ENCODE results near the gene MRPL39. TPM values are rescaled to one million over a fixed set of nuclear protein-coding genes. Genes with fewer than 3 reads are reported as not detected.

Gene MRPL39
- total and polyA plus RNA-seq, 2 of the 4 experiments (the other 2 are of a cell fraction), result 15.2 to 20.6 TPM

- Histone ChIP-seq H2AK9ac (replicated peaks; ENCODE audit: low read depth, low read length, poor library complexity) (no peak overlapping the region), H3K4me1 (ENCODE audit: control insufficient read depth, insufficient read depth, low read length) (no peaks in the 10 kb centered on the region), H3K18ac (ENCODE audit: low read depth, low read length) (no peak overlapping the region), H4K20me1 (ENCODE audit: insufficient read depth, low read length) (no peaks in the 10 kb centered on the region), H3K4me3 (ENCODE audit: insufficient read depth, low read depth, low read length) (no peak overlapping the region), H3K79me1 (ENCODE audit: low read depth in 1 of 2, low read length in 2 of 2) (no peaks in the 10 kb centered on the region), H3K27ac (ENCODE audit: insufficient read depth, low read length) (no peak overlapping the region), H4K5ac (ENCODE audit: low read depth, low read length) (no peak overlapping the region), H4K8ac (ENCODE audit: low read depth in 2 of 2, low read length in 2 of 2) (no peak overlapping the region), H3K56ac (ENCODE audit: extremely low read depth, insufficient read depth, low read length) (no peak overlapping the region), H3K4ac (ENCODE audit: low read depth, low read length) (no peak overlapping the region), H2BK20ac (ENCODE audit: low read depth, low read length) (no peak overlapping the region), H3K4me2 (ENCODE audit: low read depth, low read length) (no peak overlapping the region), H3K23ac (ENCODE audit: low read depth, low read length) (no peak overlapping the region), H3K27me3 (ENCODE audit: control insufficient read depth, insufficient read depth, low read length) (peaks cover 10% of the 10 kb centered on the region), H2BK5ac (ENCODE audit: low read depth, low read length, poor library complexity, severe bottlenecking) (no peak overlapping the region), H3K9me1 (ENCODE audit: insufficient read depth, low read length) (no peaks in the 10 kb centered on the region), H3K14ac (replicated peaks; ENCODE audit: low read depth, low read length) (no peak overlapping the region), H3K9me3 (ENCODE audit: control insufficient read depth, insufficient read depth, low read length) (no peaks in the 10 kb centered on the region), H2AFZ (replicated peaks; ENCODE audit: low read length, poor library complexity) (no peak overlapping the region), H4K91ac (ENCODE audit: insufficient read depth, low read depth, low read length) (no peak overlapping the region), H3K9ac (ENCODE audit: low read depth, low read length) (no peak overlapping the region), H2BK120ac (ENCODE audit: low read depth, low read length) (no peak overlapping the region), H2AK5ac (ENCODE audit: low read depth, low read length) (no peak overlapping the region), H3K36me3 (ENCODE audit: control insufficient read depth, insufficient read depth, low read length) (no peaks in the 10 kb centered on the region), H2BK15ac (ENCODE audit: low read depth, low read length) (no peak overlapping the region)
- dilution Hi-C loops (cut with HindIII; ENCODE audit: low sequenced_read_pairs, unreplicated experiment) (no loop called here), intact Hi-C loops (cut with micrococcal nuclease) (no loop called here), in situ Hi-C loops (cut with MboI; ENCODE audit: low sequenced_read_pairs) (no loop called here)
- DNase-seq (no peak), ATAC-seq (ENCODE audit: low read depth) (no peak)
- POLR2A ChIA-PET (ENCODE audit: unreplicated experiment), result no interaction called here
- no CpG with 5 or more reads among the region's 4 CpGs for WGBS, 2 experiments (ENCODE audit: extremely low coverage in 2 of 2, insufficient read length in 1 of 2)
- TF ChIP-seq MXI1 (IDR thresholded peaks at IDR 0.05; ENCODE audit: borderline replicate concordance, low read depth, low read length) (no peak), RAD21 (IDR thresholded peaks at IDR 0.05; ENCODE audit: low read length) (no peak), RCOR1 (IDR thresholded peaks at IDR 0.05; ENCODE audit: insufficient replicate concordance, low read length) (no peak), CTCF (conservative IDR thresholded peaks at IDR 0.05; ENCODE audit: low read depth, low read length) (no peak), CEBPB (IDR thresholded peaks at IDR 0.05; ENCODE audit: low read depth, low read length) (no peak), SMC3 (IDR thresholded peaks at IDR 0.05; ENCODE audit: low read depth, low read length) (no peak), FOS (IDR thresholded peaks at IDR 0.05; ENCODE audit: low read depth, low read length) (no peak), MAZ (IDR thresholded peaks at IDR 0.05; ENCODE audit: borderline replicate concordance, low read depth, low read length) (no peak), RFX5 (IDR thresholded peaks at IDR 0.05; ENCODE audit: low read depth, low read length) (no peak), MAFK (IDR thresholded peaks at IDR 0.05; ENCODE audit: low read depth, low read length) (no peak), NFE2L2 (IDR thresholded peaks at IDR 0.05; ENCODE audit: low read depth, low read length) (no peak), BHLHE40 (IDR thresholded peaks at IDR 0.05; ENCODE audit: low read depth, low read length) (no peak), CHD1 (IDR thresholded peaks at IDR 0.05; ENCODE audit: low read depth, low read length) (no peak), POLR2A (IDR thresholded peaks at IDR 0.05; ENCODE audit: low read depth, low read length) (no peak), ELK1 (IDR thresholded peaks at IDR 0.05; ENCODE audit: borderline replicate concordance, low read depth, low read length) (no peak)
- CTCF ChIA-PET, result no interaction called here
- no TSS peak for BruUV-seq (replicated peaks)
Measured at GRCh38 chr21:25643486-25643885, 36.2 kb upstream of the MRPL39 start.
